BE2C (cell line): ENCODE data around the gene OPN4.

Source experiments
- DNase-seq: peaks from one replicate; pipeline ENCODE4 v3.0.0-alpha.2; 2020
- H3K27me3 ChIP-seq: fragments of 250-450 bp; sonication (Bioruptor Pico); 2 replicates; pipeline ENCODE4 v1.5.1; 2020; ENCODE audit warnings: mild to moderate bottlenecking
- H3K36me3 ChIP-seq: fragments of 250-450 bp; sonication (Bioruptor Pico); 2 replicates; pipeline ENCODE4 v1.5.1; 2020; ENCODE audit warnings: mild to moderate bottlenecking
- H3K4me1 ChIP-seq: fragments of 250-450 bp; sonication (Bioruptor Pico); 2 replicates; pipeline ENCODE4 v1.5.1; 2020
- H3K4me3 ChIP-seq: 2 replicates; pipeline ENCODE4 v1.5.1; 2011; ENCODE audit warnings: low read depth, low read length
- H3K9me3 ChIP-seq: fragments of 250-450 bp; sonication (Bioruptor Pico); 2 replicates; pipeline ENCODE4 v1.5.1; 2020
- TF ChIP-seq, protein P1 (sequence below): IDR thresholded peaks from 2 replicates; pipeline ENCODE4 v1.5.1; 2012; ENCODE audit warnings: mild to moderate bottlenecking, low read depth, low read length

Gene OPN4

DNA sequence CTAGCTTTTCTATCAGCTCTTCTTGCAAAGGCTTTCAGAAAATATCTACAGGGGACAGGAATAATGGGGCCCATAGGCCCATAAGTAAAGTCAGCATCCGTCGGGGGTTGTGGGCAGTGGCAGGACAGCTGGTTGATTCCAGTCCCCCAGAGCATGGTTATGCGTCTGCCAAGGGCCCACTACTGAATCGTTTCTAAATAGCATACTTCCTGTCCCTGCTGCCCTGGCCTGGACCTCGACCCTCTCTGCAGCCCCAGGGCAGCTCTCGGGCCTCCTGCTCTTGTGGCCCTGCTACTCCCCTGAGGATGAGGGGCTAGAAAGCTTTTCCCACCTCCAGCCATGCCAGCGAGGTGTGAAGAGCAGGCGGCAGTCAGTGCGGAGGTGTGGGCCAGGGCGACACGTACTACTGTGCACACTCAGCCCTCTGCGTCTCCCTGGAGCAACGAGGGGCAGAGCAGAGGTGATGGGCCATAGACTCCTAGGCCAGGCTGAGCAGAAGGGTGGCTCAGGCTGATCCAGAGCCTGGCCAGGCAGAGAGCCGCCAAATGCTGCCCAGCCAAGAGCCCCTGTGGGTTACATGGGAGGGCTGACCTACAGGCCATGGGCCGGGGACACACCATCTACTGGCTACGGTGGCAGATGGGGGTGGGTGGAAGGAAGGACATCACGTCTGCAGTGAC lies 4.7 kb upstream of the OPN4 start:
- Histone ChIP-seq H3K9me3 (no peaks in the 10 kb centered on the region), H3K4me1 (peaks cover 15% of the 10 kb centered on the region), H3K4me3 (no peak overlapping the region), H3K36me3 (no peaks in the 10 kb centered on the region), H3K27me3 (no peaks in the 10 kb centered on the region)
- TF ChIP-seq, protein P1, sequence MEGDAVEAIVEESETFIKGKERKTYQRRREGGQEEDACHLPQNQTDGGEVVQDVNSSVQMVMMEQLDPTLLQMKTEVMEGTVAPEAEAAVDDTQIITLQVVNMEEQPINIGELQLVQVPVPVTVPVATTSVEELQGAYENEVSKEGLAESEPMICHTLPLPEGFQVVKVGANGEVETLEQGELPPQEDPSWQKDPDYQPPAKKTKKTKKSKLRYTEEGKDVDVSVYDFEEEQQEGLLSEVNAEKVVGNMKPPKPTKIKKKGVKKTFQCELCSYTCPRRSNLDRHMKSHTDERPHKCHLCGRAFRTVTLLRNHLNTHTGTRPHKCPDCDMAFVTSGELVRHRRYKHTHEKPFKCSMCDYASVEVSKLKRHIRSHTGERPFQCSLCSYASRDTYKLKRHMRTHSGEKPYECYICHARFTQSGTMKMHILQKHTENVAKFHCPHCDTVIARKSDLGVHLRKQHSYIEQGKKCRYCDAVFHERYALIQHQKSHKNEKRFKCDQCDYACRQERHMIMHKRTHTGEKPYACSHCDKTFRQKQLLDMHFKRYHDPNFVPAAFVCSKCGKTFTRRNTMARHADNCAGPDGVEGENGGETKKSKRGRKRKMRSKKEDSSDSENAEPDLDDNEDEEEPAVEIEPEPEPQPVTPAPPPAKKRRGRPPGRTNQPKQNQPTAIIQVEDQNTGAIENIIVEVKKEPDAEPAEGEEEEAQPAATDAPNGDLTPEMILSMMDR = no peak
- no peak for DNase-seq

DNA sequence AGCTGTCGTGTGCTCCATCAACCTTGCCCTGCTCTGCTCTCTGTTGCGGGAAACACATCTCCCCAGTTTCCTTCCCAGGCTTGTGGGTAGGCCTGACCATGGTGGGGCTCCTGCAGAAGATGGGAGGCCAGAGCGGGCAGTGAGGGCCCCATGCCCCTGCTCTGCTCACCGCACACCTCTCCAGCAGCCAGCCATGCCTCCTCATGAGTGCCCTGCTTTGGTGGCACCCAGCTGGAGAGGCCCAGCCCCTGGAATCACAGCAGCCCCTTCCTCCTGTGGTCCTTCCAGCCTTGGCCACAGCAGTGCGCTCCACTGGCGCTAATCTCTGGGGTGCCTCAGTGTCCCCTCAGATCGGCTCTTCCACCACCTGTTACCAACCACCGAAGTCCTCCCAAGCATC lies 4.2 kb upstream of the OPN4 start:
- Histone ChIP-seq H3K36me3 (no peaks in the 10 kb centered on the region), H3K27me3 (no peaks in the 10 kb centered on the region), H3K4me3 (no peak overlapping the region), H3K4me1 (peaks cover 15% of the 10 kb centered on the region), H3K9me3 (no peaks in the 10 kb centered on the region)
- TF ChIP-seq, protein P1 = no peak
- DNase-seq = no peak

DNA sequence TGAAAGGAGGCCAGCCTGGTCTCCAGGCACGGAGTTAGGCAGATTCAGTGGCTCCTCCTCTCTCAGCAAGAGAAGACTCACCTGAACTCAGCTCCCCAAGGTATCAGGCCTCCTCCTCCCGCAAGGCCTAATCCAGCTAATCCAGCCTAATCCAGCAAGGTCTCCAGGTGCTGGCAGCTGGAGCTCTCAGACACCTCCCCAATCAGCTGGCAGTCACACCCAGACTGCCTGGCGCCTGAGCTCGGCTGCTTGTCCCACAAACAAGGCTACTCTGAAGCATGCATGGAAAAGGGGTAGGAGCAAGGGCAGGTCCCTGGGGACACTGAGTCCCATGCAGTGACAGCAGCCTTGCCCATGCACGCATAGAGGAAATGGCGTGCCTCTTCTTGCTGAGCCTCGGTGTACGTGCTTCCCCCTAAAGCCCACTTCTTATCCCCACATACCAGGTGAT lies 3.3 kb upstream of the OPN4 start:
- Histone ChIP-seq H3K36me3 (no peaks in the 10 kb centered on the region), H3K4me1 (peaks cover 15% of the 10 kb centered on the region), H3K4me3 (no peak overlapping the region), H3K27me3 (no peaks in the 10 kb centered on the region), H3K9me3 (no peaks in the 10 kb centered on the region)
- no peak for DNase-seq
- TF ChIP-seq, protein P1 = no peak

DNA sequence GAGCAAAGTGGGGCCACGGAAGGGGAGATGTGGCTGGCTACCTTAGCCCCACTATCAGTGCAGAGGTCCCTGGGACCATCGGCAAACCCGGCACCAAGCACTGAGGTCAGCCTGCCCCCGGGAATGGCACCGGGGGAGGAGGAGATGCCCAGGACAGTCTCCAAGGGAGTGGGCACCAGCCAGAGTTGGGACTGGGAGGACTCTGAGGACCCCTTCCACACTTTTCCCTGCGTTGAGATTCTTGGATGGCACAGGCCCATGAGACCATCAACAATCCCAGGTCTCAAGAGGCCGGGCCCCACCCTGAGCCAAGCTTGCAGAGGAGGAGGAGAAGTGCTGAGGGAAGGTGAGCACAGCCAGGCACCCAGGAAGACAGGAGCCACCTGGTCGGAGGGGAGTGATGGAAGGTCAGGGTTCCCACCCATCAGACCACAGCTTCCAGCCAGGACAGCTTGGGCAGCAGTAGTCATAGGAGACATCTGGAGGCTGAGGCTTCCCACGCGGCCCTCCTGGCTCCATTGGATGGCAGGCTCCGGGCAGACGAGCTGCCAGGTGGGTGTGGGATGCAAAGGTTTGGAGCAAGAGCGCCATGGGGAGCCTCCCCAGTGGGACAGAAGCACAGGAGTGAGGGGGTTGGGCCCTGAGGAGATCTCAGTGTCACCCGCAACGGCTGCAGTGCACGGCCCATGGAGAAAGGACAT lies 2.6 kb upstream of the OPN4 start:
- Histone ChIP-seq H3K9me3 (no peaks in the 10 kb centered on the region), H3K4me1 (peaks cover 15% of the 10 kb centered on the region), H3K27me3 (no peaks in the 10 kb centered on the region), H3K36me3 (no peaks in the 10 kb centered on the region), H3K4me3 (no peak overlapping the region)
- DNase-seq = no peak
- TF ChIP-seq, protein P1 = no peak

DNA sequence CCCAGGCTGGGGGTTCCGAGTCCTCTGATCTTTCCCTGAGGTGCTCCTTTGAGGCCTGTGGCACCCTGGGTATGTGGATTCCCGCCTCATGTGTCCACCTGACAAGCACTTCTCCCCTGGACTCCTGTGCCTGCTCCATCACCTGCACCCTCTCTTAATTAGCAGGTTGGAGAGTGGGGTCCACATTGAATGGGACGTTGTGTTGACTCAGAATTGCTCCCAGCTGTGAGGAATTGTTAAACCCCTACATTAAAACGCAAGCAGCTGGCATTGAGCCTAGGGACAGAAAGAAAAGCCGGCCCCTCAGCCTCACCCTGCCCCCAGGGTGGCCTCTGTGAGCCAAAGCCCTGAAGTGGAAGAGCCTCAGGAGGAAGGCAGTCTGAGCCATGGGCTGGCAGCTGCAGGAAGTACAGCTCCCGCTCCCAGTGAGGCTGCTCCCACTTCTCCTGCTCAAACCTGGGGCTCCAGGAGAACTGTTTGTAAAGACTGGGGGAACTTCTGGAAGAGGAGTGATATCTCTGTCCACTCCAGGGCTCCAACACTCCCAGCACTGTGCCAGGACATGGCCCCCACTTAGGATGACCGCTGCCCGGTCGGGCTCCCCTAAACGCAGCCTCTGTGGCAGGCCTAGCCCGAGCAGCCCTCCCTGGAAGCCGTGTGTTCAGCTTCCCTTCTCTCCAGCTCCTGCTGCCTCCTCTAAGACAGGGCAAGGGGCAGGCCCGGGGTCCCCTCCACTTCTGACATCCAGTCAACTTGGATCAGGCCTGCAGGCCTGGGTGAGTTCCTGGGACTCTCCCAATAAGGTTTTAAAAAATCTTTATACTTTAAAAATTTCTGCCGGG lies 1.8 kb upstream of the OPN4 start:
- TF ChIP-seq, protein P1 = no peak
- no peak for DNase-seq
- Histone ChIP-seq H3K4me1 (peaks cover 13% of the 10 kb centered on the region), H3K9me3 (no peaks in the 10 kb centered on the region), H3K27me3 (no peaks in the 10 kb centered on the region), H3K36me3 (no peaks in the 10 kb centered on the region), H3K4me3 (no peak overlapping the region)
